WTC11 (cell line): ENCODE results near the gene TMEM183A. TPM values are rescaled to one million over a fixed set of nuclear protein-coding genes. Genes with fewer than 3 reads are reported as not detected.

Experiments used
- ATAC-seq: fragments of 200-7000 bp; cut with Tn5 transposase; 2 replicates; pipeline ENCODE4 v1.10.0; 2021; ENCODE audit warnings: mild to moderate bottlenecking, moderate library complexity
- CTCF ChIA-PET: fragments of 300-600 bp; sonication (Branson Sonifier 250); formaldehyde crosslinking; loops from one replicate; lab custom pipeline; 2021; ENCODE audit warnings: antibody characterized with exemption; lab: Charles Lee
- POLR2A ChIA-PET: fragments of 350-600 bp; sonication (Branson Sonifier 250); formaldehyde crosslinking; loops from one replicate; lab custom pipeline; 2021; ENCODE audit warnings: antibody characterized with exemption; lab: Charles Lee
- DNase-seq: peaks from one replicate; pipeline ENCODE4 v3.0.0; 2021; ENCODE audit warnings: low spot score
- H3K27ac Mint-ChIP-seq: 2 replicates; pipeline ENCODE4 v1.8.0; 2021; ENCODE audit warnings: mixed read lengths
- H3K27me3 Mint-ChIP-seq: 2 replicates; pipeline ENCODE4 v1.8.0; 2021; ENCODE audit warnings: low read depth, mild to moderate bottlenecking, moderate library complexity, mixed read lengths
- H3K36me3 Mint-ChIP-seq: 2 replicates; pipeline ENCODE4 v1.8.0; 2021; ENCODE audit warnings: mixed read lengths
- H3K4me1 Mint-ChIP-seq: 2 replicates; pipeline ENCODE4 v1.8.0; 2022; ENCODE audit warnings: mixed read lengths
- H3K4me3 Mint-ChIP-seq: 2 replicates; pipeline ENCODE4 v1.8.0; 2021; ENCODE audit warnings: mild to moderate bottlenecking, moderate library complexity, mixed read lengths
- H3K9me3 Mint-ChIP-seq: 2 replicates; pipeline ENCODE4 v1.8.0; 2021; ENCODE audit warnings: mixed read lengths
- CBFB ChIP-seq: sonication (generic); formaldehyde crosslinking; IDR thresholded peaks from 2 replicates; pipeline ENCODE4 v1.8.1; 2022; ENCODE audit warnings: mild to moderate bottlenecking, low read depth, missing genetic modification reagents
- EMX1 ChIP-seq: fragments of 250-450 bp; sonication (Bioruptor Pico); IDR thresholded peaks from 2 replicates; pipeline ENCODE4 v1.8.0; 2021; ENCODE audit warnings: mild to moderate bottlenecking
- FOXK1 ChIP-seq: sonication (generic); formaldehyde crosslinking; IDR thresholded peaks from 2 replicates; pipeline ENCODE4 v1.8.0; 2022; ENCODE audit warnings: mild to moderate bottlenecking, moderate library complexity, missing genetic modification reagents
- KAT7 ChIP-seq: sonication (generic); formaldehyde crosslinking; IDR thresholded peaks from 2 replicates; pipeline ENCODE4 v1.8.1; 2023; ENCODE audit warnings: missing genetic modification reagents, mild to moderate bottlenecking, borderline replicate concordance
- MXD4 ChIP-seq: fragments of 250-450 bp; sonication (Bioruptor Pico); IDR thresholded peaks from 2 replicates; pipeline ENCODE4 v1.8.0; 2021; ENCODE audit warnings: mild to moderate bottlenecking, moderate library complexity, borderline replicate concordance
- NFE2L1 ChIP-seq: sonication (generic); formaldehyde crosslinking; IDR thresholded peaks from 2 replicates; pipeline ENCODE4 v1.8.1; 2023; ENCODE audit warnings: missing genetic modification reagents
- NFYB ChIP-seq: sonication (generic); formaldehyde crosslinking; conservative IDR thresholded peaks from 2 replicates; pipeline ENCODE4 v1.8.0; 2022; ENCODE audit warnings: low read depth, missing genetic modification reagents
- SP1 ChIP-seq: sonication (generic); formaldehyde crosslinking; conservative IDR thresholded peaks from 2 replicates; pipeline ENCODE4 v1.8.1; 2022; ENCODE audit warnings: missing genetic modification reagents
- ZBTB21 ChIP-seq: sonication (generic); formaldehyde crosslinking; IDR thresholded peaks from 2 replicates; pipeline ENCODE4 v1.8.1; 2023; ENCODE audit warnings: mild to moderate bottlenecking, missing genetic modification reagents, borderline replicate concordance
- ZNF232 ChIP-seq: sonication (generic); formaldehyde crosslinking; IDR thresholded peaks from 2 replicates; pipeline ENCODE4 v1.8.0; 2022; ENCODE audit warnings: mild to moderate bottlenecking, missing genetic modification reagents
- ZNF423 ChIP-seq: fragments of 250-450 bp; sonication (Bioruptor Pico); IDR thresholded peaks from 2 replicates; pipeline ENCODE4 v2.1.2; 2022; ENCODE audit warnings: mild to moderate bottlenecking, moderate library complexity
- total RNA-seq: library from RNA; stranded (reverse); gene quantifications from 3 replicates; pipeline ENCODE4 v1.2.3, GENCODE V29; 2021
- TF ChIP-seq, protein P1 (sequence below): sonication (generic); formaldehyde crosslinking; IDR thresholded peaks from 2 replicates; pipeline ENCODE4 v1.8.0; 2022; ENCODE audit warnings: mild to moderate bottlenecking, missing genetic modification reagents
- TF ChIP-seq, protein P2 (sequence below): sonication (generic); formaldehyde crosslinking; IDR thresholded peaks from 2 replicates; pipeline ENCODE4 v1.8.0; 2023; ENCODE audit warnings: mild to moderate bottlenecking, missing genetic modification reagents
- TF ChIP-seq, protein P3 (sequence below): sonication (generic); formaldehyde crosslinking; IDR thresholded peaks from 2 replicates; pipeline ENCODE4 v1.8.0; 2022; ENCODE audit warnings: mild to moderate bottlenecking, missing genetic modification reagents
- TF ChIP-seq, protein P4 (sequence below): sonication (generic); formaldehyde crosslinking; IDR thresholded peaks from 2 replicates; pipeline ENCODE4 v1.8.1; 2023; ENCODE audit warnings: mild to moderate bottlenecking, missing genetic modification reagents, borderline replicate concordance
- TF ChIP-seq, protein P5 (sequence below): fragments of 250-450 bp; sonication (Bioruptor Pico); IDR thresholded peaks from 2 replicates; pipeline ENCODE4 v1.9.0; 2021; ENCODE audit warnings: mild to moderate bottlenecking

The TMEM183A gene
- total RNA-seq, 1 experiment from 2014 or later, result 108 TPM

DNA sequence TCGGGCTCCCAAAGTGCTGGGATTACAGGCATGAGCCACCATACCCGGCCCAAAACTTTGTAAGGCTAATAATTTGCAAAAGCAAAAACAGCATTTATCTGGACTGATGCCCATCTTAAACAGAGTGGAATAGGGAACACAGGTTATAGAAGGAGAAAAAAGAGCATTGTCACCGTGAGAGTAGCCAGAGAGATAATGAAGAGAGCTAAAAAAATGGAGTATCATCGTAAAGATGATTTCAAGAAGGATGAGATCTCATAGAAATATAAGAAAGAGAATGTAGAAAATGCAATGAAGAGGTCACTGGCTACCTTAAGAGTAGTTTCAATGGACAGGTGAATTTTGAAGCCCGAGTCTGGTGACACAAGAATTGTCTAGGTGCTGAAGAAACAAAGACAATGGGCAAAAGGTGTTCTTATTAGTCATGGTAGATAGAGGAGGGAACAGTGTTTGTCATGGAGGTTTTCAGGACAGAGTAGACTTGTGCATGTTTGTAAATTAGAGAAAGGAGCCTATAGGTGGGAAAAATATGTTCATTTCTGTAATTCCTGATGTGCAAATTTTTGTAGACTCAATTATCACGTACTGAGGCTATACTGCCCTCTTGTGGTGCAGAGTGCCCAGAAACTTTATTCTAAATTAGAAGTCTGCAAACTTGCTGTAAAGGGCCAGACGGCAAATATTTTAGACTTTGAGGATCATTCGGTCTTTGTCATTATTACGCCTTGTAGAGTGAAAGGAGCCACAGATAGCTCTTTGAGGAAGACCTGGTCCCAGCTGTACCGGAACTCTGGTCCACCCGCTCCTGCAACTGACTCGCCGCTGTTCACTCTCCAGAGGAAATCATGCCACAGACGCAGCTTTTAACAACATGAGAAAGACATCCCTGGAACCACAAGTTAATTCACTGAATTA lies 8.1 kb upstream of the TMEM183A start (continued):
- TF ChIP-seq, protein P1, sequence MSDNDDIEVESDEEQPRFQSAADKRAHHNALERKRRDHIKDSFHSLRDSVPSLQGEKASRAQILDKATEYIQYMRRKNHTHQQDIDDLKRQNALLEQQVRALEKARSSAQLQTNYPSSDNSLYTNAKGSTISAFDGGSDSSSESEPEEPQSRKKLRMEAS (CRISPR knock-in tag), result no peak

DNA sequence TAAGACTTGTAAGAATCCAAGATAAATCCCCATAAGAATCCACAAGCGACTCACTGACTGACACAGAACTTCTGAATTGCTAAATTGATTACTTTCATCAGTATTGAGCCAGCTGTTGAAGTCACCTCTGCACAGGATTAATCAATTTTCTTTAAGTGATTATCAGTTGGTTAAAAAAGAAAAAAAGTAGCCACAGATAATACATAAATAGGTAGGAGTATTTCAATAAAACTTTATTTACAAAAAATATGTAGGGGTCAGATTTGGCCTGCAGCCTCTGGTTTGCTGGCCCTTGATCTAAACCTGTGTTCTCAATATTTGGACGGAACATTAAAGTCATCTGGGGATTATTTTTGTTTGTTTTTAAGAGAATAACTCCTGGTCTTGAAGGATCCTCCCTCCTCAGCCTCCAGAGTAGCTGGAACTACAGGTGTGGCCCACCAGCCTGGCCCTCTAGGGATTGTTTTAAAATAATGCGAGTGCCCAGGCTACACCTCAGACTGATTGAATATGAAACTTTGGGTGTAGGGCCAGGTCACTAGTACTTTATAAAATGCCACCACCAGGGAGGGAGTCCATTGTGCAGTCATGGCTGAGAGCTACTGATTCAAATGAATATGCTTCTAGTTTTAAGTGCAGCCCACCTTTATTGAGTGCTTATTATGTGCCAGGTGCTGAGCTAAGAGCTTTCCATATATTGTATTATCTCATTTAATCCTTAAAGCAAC lies 6.8 kb upstream of the TMEM183A start:
- Mint-ChIP-seq H3K36me3 (no peaks in the 10 kb centered on the region), H3K4me1 (peaks cover 22% of the 10 kb centered on the region), H3K4me3 (no peak overlapping the region)
- TF ChIP-seq ZBTB21 (CRISPR knock-in tag) (no peak), NFE2L1 (no peak), NFYB (no peak), ZNF232 (no peak), SP1 (CRISPR knock-in tag) (no peak), ZNF423 (no peak), FOXK1 (CRISPR knock-in tag) (no peak), MXD4 (no peak), KAT7 (no peak), CBFB (CRISPR knock-in tag) (no peak), EMX1 (CRISPR knock-in tag) (no peak)
- TF ChIP-seq, protein P2, sequence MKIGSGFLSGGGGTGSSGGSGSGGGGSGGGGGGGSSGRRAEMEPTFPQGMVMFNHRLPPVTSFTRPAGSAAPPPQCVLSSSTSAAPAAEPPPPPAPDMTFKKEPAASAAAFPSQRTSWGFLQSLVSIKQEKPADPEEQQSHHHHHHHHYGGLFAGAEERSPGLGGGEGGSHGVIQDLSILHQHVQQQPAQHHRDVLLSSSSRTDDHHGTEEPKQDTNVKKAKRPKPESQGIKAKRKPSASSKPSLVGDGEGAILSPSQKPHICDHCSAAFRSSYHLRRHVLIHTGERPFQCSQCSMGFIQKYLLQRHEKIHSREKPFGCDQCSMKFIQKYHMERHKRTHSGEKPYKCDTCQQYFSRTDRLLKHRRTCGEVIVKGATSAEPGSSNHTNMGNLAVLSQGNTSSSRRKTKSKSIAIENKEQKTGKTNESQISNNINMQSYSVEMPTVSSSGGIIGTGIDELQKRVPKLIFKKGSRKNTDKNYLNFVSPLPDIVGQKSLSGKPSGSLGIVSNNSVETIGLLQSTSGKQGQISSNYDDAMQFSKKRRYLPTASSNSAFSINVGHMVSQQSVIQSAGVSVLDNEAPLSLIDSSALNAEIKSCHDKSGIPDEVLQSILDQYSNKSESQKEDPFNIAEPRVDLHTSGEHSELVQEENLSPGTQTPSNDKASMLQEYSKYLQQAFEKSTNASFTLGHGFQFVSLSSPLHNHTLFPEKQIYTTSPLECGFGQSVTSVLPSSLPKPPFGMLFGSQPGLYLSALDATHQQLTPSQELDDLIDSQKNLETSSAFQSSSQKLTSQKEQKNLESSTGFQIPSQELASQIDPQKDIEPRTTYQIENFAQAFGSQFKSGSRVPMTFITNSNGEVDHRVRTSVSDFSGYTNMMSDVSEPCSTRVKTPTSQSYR (CRISPR knock-in tag), result no peak
- TF ChIP-seq, protein P3, sequence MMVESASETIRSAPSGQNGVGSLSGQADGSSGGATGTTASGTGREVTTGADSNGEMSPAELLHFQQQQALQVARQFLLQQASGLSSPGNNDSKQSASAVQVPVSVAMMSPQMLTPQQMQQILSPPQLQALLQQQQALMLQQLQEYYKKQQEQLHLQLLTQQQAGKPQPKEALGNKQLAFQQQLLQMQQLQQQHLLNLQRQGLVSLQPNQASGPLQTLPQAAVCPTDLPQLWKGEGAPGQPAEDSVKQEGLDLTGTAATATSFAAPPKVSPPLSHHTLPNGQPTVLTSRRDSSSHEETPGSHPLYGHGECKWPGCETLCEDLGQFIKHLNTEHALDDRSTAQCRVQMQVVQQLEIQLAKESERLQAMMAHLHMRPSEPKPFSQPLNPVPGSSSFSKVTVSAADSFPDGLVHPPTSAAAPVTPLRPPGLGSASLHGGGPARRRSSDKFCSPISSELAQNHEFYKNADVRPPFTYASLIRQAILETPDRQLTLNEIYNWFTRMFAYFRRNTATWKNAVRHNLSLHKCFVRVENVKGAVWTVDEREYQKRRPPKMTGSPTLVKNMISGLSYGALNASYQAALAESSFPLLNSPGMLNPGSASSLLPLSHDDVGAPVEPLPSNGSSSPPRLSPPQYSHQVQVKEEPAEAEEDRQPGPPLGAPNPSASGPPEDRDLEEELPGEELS (CRISPR knock-in tag), result no peak
- TF ChIP-seq, protein P4, sequence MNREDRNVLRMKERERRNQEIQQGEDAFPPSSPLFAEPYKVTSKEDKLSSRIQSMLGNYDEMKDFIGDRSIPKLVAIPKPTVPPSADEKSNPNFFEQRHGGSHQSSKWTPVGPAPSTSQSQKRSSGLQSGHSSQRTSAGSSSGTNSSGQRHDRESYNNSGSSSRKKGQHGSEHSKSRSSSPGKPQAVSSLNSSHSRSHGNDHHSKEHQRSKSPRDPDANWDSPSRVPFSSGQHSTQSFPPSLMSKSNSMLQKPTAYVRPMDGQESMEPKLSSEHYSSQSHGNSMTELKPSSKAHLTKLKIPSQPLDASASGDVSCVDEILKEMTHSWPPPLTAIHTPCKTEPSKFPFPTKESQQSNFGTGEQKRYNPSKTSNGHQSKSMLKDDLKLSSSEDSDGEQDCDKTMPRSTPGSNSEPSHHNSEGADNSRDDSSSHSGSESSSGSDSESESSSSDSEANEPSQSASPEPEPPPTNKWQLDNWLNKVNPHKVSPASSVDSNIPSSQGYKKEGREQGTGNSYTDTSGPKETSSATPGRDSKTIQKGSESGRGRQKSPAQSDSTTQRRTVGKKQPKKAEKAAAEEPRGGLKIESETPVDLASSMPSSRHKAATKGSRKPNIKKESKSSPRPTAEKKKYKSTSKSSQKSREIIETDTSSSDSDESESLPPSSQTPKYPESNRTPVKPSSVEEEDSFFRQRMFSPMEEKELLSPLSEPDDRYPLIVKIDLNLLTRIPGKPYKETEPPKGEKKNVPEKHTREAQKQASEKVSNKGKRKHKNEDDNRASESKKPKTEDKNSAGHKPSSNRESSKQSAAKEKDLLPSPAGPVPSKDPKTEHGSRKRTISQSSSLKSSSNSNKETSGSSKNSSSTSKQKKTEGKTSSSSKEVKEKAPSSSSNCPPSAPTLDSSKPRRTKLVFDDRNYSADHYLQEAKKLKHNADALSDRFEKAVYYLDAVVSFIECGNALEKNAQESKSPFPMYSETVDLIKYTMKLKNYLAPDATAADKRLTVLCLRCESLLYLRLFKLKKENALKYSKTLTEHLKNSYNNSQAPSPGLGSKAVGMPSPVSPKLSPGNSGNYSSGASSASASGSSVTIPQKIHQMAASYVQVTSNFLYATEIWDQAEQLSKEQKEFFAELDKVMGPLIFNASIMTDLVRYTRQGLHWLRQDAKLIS, result no peak
- TF ChIP-seq, protein P5, sequence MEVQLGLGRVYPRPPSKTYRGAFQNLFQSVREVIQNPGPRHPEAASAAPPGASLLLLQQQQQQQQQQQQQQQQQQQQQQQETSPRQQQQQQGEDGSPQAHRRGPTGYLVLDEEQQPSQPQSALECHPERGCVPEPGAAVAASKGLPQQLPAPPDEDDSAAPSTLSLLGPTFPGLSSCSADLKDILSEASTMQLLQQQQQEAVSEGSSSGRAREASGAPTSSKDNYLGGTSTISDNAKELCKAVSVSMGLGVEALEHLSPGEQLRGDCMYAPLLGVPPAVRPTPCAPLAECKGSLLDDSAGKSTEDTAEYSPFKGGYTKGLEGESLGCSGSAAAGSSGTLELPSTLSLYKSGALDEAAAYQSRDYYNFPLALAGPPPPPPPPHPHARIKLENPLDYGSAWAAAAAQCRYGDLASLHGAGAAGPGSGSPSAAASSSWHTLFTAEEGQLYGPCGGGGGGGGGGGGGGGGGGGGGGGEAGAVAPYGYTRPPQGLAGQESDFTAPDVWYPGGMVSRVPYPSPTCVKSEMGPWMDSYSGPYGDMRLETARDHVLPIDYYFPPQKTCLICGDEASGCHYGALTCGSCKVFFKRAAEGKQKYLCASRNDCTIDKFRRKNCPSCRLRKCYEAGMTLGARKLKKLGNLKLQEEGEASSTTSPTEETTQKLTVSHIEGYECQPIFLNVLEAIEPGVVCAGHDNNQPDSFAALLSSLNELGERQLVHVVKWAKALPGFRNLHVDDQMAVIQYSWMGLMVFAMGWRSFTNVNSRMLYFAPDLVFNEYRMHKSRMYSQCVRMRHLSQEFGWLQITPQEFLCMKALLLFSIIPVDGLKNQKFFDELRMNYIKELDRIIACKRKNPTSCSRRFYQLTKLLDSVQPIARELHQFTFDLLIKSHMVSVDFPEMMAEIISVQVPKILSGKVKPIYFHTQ (CRISPR knock-in tag), result no peak
- TF ChIP-seq, all 79 proteins: peak for 0
- CTCF ChIA-PET, result interaction anchor here (0.5 to 1.9 kb wide), 8 partner anchors 11 to 191 kb away, joined by 3 to 6 read pairs (median 4); partner anchors contain the start of gene PPFIA4
- Mint-ChIP-seq H3K9me3 (peaks cover 3% of the 10 kb centered on the region; the same call in 1 of the 2 replicates), H3K27me3 (peaks cover 7% of the 10 kb centered on the region; the same call in 1 of the 2 replicates), H3K27ac (no peak overlapping the region)
- POLR2A ChIA-PET, result interaction anchor here (0.6 kb wide), 1 partner anchor 30 kb away, joined by 3 read pairs; no protein-coding TSS in a partner anchor
- DNase-seq, result no peak
- ATAC-seq, result no peak
